Ishikawa (cell line): ENCODE data around the gene UBE2I.

ENCODE experiments used
- CEBPB ChIP-seq: IDR thresholded peaks from 2 replicates; pipeline ENCODE4 v1.6.1; 2012
- CREB1 ChIP-seq: IDR thresholded peaks from 2 replicates; pipeline ENCODE4 v1.6.1; 2012; ENCODE audit warnings: low read depth
- EGR1 ChIP-seq: IDR thresholded peaks from 2 replicates; pipeline ENCODE4 v1.6.1; 2012
- EP300 ChIP-seq: IDR thresholded peaks from 2 replicates; pipeline ENCODE4 v1.6.1; 2012; ENCODE audit warnings: borderline replicate concordance
- FOXM1 ChIP-seq: IDR thresholded peaks from 2 replicates; pipeline ENCODE4 v1.6.1; 2012; ENCODE audit warnings: low read depth, borderline replicate concordance
- NFIC ChIP-seq: IDR thresholded peaks from 2 replicates; pipeline ENCODE4 v1.6.1; 2012
- RAD21 ChIP-seq: IDR thresholded peaks from 2 replicates; pipeline ENCODE4 v1.6.1; 2012; ENCODE audit warnings: low read depth
- REST ChIP-seq: IDR thresholded peaks from 2 replicates; pipeline ENCODE4 v1.6.1; 2012; ENCODE audit warnings: low read depth, mild to moderate bottlenecking
- TAF1 ChIP-seq: IDR thresholded peaks from 2 replicates; pipeline ENCODE4 v1.6.1; 2012; ENCODE audit warnings: low read depth, mild to moderate bottlenecking
- TCF12 ChIP-seq: IDR thresholded peaks from 2 replicates; pipeline ENCODE4 v1.6.1; 2012; ENCODE audit warnings: low read depth
- USF1 ChIP-seq: IDR thresholded peaks from 2 replicates; pipeline ENCODE4 v1.6.1; 2012
- YY1 ChIP-seq: IDR thresholded peaks from 2 replicates; pipeline ENCODE4 v1.6.1; 2012; ENCODE audit warnings: low read depth
- ZBTB7A ChIP-seq: IDR thresholded peaks from 2 replicates; pipeline ENCODE4 v1.6.1; 2012; ENCODE audit warnings: low read depth
- TF ChIP-seq, protein P1 (sequence below): IDR thresholded peaks from 2 replicates; pipeline ENCODE4 v1.6.1; 2012

DNA sequence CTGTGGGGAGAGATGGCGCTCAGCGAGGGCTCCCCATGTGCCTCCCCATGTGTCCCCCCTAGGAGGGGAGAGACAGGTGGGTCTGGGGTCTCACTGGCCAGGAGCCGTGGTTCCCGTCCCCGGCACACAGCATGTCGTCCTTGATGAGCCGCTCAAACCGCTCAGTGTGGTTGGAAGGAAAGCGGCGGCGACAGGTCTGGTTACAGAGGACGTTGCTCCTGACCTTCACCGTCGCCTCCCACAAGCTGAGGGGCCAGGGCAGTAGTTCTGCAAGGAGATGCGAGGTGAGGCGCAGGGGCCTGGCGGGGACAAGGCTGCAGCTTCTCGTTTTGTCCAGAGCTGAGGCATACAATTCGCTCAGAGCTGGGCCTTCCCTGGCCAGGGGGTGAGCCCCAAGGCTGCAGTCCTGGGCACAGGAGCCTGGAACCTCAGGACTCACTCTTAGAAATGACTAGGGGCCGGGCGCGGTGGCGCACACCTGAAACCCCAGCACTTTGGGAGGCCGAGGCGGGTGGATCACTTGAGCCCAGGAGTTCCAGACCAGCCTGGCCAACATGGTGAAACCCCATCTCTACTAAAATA lies 22.8 kb upstream of the UBE2I start:
- TF ChIP-seq REST (no peak), NFIC (no peak), CEBPB (no peak), TAF1 (no peak), FOXM1 (no peak), YY1 (no peak), EP300 (no peak), EGR1 (no peak), CREB1 (no peak), RAD21 (no peak), TCF12 (no peak), ZBTB7A (no peak), USF1 (no peak)
- TF ChIP-seq, protein P1, sequence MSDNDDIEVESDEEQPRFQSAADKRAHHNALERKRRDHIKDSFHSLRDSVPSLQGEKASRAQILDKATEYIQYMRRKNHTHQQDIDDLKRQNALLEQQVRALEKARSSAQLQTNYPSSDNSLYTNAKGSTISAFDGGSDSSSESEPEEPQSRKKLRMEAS = no peak
